Measurements from ENCODE around the gene RBM5.
A peak's percentile ranks its signal among the peaks of the same experiment; 100 is the strongest.

The RBM5 gene

DNA sequence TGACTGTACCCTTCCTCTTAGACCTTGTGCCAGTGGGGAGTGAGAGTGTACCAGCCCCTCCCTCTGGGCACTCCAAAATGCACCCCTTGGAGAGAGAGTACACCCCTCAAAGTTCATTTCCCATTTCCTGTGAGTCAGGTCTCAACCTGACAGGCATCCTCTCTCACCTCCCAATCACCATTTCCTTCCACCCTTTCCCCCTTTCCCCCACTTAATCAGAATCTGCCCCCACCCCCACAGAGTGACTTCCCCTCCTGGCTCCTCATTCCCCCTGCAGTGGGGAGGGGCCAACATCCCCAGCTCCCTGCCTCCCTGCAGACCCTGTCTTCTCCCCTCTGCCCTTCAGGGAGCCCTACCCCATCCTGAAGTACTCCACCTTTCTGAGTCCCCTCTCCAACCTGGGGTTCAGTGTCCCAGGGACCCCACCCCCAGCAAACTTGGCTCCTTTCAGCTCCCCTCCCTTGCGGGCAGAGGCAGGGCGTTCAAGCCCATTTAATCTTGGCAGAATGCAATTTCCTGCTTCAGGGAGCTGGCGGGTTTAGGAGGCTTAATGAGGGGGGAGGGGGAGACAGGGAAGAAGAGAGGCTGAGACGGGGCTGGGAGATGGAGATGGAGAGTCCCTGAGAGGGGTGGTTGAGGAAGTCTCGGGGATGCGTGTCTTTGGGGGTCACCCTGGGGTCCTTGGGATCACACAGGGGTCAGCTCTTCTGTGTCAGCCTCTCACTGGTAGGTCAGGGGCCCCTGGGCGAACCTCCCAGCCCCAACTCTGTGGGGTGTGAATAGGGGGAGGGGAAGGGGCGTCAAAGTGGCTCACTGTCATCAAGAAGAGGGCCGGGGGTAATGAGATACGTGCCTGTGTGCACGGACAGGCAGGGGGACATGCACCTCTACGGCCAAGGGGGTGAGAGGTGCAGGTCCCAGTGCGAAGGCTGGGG, 49.8 kb downstream of the RBM5 start:
- no peak for DNase-seq (ENCODE audit: low read depth in 2 of 2)

GRCh38 chr3:50139308-50139707, 50.6 kb downstream of the RBM5 start:
- DNase-seq (ENCODE audit: low read depth in 2 of 2), result no peak

DNA sequence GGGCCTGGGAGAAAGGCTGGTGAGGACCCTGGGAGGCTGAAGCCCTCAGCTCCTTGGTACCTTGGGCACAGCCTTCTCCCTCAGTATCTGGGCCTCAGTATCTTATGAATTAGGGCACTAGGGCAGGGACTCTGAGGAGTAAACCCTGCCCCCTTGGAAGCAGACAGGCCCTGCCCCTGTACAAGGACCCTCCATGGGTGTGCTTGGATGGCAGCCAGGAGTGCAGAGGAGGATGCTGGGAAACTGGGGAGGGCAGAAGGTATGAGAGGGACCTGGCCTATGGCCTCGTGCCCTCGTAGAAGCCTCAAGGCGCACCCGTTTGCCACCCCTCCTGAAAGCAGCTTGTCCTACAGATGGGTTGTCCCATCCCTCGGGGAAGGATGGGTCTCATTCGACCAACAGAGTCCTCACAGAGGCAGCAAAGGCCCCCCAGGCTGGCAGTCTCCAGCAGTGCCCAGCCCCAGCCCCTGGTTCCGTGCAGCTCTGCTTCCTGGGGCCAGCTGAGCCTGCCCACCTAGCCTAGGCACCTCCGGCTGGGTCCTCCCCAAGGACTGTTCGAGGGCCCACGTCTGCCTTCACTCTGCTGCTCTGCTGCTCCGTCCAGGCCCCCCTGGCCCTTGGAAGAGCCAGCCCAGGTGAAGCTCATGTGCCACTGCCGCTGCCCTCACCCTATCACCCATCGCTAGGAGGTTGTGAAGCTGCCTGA, 51.2 kb downstream of the RBM5 start:
- DNase-seq (ENCODE audit: low read depth in 2 of 2), result no peak

DNA sequence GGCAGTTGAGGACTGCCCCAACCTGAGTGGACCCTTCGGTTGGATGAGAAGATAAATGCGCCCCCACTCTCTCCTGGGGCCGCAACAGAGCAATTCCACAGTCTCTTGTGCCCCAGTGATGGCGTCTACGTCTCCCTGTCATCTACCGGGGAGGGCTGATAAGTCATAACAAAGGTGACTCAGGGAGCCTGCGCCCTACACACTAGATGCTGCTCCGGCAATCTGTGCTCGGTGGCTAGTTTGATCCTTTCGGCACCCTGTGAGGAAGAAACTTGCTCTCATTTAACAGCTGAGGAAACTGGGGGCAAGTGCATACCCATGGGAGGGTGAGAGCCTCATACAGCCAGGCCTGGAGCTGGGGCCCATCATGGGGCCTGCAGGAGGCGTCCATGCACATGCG, 52.3 kb downstream of the RBM5 start:
- no peak for DNase-seq (ENCODE audit: low read depth in 2 of 2)

- DNase-seq (ENCODE audit: low read depth in 2 of 2), result no peak
Measured at GRCh38 chr3:50146316-50146901, 57.7 kb downstream of the RBM5 start.

DNA sequence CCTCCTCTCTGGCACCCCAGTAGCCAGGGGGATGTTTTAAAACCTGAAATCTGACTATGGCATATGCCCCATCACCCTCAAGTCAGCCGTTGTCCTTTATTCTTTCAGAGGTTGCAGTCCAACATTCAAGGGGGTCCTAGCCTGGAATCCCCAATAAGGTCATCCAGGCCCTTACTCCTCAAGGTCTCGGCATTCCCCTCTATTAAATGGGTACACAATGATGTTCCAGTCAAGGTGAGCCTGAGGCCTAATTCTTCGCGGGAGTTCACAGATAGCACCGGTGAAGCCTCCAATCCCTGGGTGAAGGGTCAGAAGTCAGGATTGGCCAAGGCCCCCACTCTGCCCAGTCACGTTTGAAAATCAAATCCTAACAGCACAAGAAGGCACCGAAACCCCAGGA, 58.3 kb downstream of the RBM5 start:
- no peak for DNase-seq (ENCODE audit: low read depth in 2 of 2)

DNA sequence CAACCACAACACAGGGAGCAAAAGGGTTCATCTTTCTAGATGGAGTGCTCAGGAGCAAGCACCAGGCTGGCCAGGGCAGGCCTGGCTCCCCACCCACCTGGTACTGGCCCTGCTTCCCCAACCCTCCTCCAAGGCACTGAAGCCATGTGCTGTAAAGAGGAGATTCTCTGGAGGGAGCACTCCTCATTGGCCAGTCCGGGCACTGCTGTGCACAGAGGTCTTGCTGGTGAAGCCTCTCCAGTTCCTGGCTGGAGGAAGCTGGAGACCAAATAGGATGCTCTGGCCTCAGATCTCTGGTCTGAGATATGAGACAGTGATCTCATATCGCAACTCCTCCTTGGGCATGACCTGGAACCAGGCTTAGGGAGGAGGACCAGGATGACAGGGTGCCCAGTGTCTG, 58.7 kb downstream of the RBM5 start:
- no peak for DNase-seq (ENCODE audit: low read depth in 2 of 2)

- no peak for DNase-seq (ENCODE audit: low read depth in 2 of 2)
Measured at GRCh38 chr3:50147861-50148260, 59.1 kb downstream of the RBM5 start.

DNA sequence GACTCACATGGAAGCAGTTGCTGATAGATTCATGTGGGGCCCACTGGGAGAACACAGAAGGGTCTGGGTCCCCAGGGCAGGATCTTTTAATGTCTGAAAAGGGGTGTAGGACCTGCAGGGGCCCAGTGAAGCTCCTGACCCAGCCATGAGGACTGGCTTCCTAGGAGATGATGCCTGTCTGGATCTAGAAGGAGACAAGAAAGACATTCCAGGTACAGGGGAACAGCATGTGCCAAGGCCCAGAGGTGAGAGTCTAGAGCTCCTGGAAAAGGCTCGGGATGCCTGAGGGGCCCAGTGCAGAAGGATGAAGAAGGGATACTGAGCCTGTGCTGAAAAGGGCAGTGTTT, 61.7 kb downstream of the RBM5 start:
- DNase-seq (ENCODE audit: low read depth in 2 of 2), result no peak

DNA sequence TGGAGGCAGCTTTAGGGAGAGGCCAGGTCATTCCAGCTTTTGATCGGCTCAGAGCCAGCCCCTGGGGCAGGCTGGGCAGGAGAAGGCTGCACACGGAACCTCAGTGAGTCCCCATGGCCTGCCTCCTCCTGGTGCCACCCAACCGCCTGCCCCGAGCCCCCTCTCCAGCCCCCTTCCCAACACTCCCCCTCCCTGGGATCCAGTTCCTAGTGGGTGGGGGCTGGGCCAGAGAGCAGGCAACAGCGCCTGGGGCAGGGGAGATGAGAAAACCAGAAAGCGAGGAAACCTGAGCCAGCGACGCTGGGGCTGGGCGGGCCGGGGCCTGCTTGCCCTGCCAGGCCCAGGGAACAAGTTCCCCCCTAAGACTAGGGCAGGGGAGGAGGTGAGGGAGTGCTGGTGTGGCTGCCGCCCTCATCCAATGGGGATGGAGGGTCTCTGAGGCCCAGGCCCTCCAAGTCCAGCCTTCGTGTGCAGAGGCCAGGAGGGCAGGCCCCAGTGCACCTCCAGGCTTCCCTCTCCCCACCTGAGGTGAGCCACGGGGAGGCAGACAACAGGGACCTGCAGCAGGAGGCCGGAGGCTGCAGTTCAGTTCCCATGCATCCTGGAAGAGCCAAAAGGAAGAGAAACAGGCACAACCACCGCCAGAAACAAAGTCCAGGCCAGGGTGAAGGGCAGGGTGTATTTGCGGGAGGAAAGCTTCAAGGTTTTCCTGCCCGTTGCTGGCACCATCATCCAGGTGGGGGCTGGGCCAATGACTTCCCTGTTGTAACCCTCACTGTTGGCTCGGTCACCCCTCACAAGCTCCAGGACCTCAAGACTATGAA, 62.4 kb downstream of the RBM5 start:
- no peak for DNase-seq (ENCODE audit: low read depth in 2 of 2)

DNA sequence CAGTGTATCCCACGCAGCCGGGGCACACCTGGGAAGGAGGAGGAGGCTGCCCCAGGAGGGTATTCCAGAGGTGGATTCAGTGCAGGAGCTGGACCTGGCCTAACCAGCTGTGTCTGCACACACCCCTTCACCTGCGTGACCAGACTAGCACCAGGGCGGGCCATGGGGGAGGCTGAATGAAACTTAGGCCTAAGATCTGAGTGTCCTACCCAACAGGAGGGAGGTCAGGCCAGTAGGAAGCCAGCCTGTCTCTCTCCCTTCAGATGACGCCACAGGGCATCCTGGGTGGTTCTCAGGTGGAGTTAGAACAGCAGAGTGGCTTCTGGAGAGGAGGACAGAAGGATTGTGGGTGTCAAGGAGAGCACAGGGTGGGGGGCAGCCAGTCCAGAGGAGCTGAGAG, 63.0 kb downstream of the RBM5 start:
- DNase-seq (ENCODE audit: low read depth in 2 of 2), result no peak

DNA sequence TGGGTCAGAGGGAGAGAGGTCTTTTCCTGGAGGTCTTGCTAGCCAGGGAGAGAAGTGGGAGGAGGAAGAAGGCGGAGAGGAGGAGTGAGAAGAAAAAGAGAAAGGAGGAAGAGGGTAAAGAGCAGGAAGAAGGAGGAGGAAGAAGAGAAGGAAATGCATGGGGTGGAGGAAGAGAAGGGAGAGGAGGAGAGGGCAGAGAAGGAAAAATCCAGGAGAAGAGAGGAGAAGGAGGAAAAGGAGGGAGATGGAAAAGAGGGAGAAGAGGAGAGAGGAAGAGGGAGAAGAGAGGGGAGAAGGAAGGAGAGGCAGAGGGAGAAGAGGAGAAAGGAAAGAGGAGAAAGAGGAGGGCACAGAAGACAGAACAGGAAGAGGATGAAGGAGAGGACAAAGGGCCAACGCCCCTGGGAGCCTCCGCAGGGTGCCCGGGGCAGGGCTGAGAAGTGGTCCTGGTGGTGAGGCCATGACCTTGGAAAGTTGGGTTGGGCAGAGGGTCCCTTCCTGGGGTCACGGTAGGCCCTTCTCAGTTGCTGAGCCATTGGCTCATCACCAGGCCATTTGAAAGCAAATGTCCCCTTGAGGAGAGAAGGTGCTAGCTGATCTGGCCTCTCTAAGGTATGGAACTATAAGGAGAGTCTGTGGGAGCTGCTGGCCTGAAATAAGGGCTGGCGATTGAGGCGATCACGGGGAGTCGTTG, 65.2 kb downstream of the RBM5 start:
- DNase-seq (ENCODE audit: low read depth in 2 of 2), result no peak

DNA sequence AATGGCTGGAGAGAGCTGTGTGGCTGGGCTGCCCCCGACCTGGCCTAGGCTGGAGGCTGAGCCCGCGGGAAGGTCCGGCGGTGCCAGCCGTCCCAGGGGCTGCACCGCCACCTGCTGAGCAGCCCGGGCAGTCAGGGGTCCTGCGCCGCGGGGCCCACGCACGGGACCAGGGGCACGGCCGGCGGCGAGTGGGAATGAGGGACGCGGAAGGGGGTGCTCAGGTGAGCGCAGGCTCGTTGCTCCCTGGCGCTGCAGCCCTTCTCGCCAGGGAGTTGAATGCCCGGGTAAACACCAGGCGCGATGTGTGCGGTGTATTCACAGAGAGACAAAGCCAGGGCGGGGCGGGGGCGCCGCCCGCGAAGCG, 65.7 kb downstream of the RBM5 start:
- no peak for DNase-seq (ENCODE audit: low read depth in 2 of 2)

- peak; percentile 57 to 66 for DNase-seq (ENCODE audit: low read depth in 2 of 2)
Measured at GRCh38 chr3:50154840-50155490, 66.2 kb downstream of the RBM5 start, which contains the start of gene SEMA3F. SEMA3F (plus strand) TSS chr3:50155324; CDS start chr3:50159623, 4,299 bp downstream.

GRCh38 chr3:50155491-50155878, 66.8 kb downstream of the RBM5 start:
- DNase-seq (ENCODE audit: low read depth in 2 of 2), result no peak

DNA sequence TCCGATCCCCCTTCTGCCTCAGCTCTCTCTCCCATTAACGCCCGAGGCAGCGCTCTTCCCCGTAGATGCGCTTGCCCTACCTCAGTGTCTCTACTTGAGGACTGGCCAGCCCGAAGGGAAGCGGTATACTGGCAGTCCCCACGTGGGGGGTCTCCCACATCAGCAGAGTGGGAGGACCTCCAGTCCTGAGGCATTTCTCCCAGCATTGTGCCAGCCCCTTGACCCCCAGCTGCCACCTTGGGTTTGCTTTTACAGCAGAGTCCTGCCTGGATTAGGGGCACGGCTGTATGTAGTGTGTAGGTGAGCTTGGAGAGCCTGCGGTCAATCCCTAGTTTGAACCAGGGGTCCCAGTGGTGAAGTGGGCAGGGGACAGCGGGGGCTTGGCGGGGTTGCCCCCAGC, 67.2 kb downstream of the RBM5 start:
- DNase-seq (ENCODE audit: low read depth in 2 of 2), result no peak

DNA sequence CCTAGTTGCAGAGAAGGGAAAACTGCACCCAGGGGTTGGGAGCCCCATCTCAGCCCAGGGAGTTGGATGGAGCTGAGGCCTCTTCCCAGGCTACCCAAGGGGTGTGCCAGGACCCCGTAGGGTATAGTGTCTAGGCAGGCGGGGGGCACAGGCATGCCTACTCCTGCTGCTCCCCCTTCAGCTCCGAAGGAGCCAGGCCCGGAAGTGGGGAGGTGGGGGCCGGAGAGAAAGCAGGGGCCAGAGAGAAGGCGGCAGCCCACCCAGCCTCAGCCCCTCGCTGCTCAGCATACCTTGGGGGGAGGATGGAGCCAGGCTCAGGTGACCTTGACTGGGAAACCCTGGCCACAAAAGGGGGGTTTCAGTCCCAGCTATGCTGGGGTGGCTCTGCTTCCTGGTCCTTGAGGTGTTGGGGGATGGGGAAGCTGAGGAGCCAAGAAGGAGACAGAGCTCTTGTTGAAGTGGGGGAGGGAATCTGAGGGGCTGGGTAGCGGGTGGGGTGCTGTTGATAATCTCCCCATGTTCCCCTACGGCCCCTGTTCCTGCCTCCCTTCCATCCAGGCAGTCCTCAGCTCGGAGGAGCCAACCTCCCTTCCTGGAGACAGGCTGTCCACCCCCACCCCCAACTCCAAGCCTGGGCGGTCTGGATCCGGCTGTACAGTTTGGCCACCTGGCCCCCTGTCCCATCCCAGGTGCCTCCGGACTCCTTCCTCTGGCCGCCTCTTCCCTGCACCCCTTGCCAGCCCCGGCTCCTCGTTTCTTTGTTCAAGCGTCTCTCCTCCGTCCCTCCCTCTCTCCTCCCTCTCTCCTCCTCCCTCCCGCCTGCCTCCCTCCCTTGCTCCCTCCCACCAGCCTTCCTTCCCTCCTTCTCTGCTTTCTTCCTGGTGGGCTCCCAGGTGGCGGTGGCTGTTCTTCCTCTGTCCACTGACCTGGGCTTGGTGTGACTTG, 68.1 kb downstream of the RBM5 start:
- no peak for DNase-seq (ENCODE audit: low read depth in 2 of 2)

DNA sequence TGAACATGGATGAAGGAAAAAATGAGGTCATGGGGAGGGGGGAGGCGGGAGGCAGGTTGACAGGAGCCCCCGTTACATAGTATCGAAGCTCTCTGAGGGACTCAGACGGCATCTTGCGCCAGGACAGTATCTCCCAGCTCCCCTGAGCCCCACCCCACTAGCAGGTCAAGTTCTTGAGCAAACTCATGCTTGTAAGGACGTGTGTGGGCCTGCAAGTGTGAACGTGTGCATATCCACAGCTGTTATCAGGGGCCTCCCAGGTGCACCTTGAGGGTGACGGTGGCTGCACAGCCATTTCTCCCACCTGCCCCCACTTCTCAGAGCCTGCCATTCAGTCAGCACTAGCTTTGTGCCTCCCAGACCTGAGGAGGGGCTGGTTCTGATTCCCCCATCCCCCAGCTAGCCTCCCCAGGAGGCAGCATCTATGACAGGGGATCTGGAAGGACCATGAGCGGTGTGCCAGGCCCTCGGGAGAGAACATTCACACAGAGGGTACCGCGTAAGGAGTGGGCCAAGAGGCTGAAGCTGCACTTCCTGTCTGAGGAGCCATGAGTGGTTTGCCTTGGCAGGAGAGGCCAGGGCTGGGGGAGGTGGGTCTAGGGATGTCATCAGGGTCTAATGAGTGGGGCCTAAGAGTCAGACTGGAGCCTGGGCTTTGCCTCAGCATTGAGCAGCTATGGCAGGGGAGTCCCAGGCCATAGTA, 69.3 kb downstream of the RBM5 start:
- no peak for DNase-seq (ENCODE audit: low read depth in 2 of 2)

DNA sequence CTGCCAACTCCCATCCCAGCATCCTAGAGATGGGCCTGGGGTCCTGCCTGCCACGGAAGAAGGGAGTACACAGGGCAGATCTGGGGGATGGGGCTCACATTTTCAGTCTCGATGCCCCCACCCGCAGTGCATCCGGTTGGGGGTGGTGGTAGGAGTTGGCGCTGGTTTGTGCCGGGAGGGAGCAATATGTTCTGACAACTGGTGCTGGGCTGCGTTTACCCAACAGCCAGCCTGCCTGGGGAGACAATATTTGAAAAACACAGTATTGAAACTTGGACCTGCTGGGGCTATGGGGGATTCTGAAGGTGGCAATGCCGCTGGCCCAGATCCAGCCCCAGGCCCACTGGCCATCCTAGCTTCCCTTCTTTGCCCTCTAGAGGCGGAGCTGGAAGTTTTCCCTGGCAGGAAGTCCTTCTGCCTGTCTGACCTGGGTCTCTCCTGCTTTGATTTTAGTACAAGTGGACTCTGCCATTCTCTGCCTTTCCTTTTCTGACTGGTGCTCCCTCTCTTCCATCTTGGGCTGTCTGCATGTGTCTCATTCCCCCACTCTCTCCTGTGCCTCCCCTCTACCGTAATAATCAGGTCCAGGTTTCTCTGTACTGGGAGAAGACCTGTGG, 69.9 kb downstream of the RBM5 start:
- DNase-seq (ENCODE audit: low read depth in 2 of 2), result no peak
